ENCODE measurements around the gene XCL1. TPM values are rescaled to one million over a fixed set of nuclear protein-coding genes. Genes with fewer than 3 reads are reported as not detected.
"Not testable (repeated sequence)": the region's sequence is repeated elsewhere in the genome, so short reads cannot be mapped to it uniquely, and the experiment has no call there.

Gene XCL1, protein sequence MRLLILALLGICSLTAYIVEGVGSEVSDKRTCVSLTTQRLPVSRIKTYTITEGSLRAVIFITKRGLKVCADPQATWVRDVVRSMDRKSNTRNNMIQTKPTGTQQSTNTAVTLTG
- total RNA-seq, result under 1 TPM in 1 of 2 experiments, not detected in 1; 0.36 TPM
- polyA plus RNA-seq, result 1 to 10 TPM in 1 of 3 donors, under 1 TPM in 1, not detected in 1; 0.65 to 1.5 TPM
- total RNA-seq, result 0 to 29.1 (median 0) reads per million in 6 experiments

DNA sequence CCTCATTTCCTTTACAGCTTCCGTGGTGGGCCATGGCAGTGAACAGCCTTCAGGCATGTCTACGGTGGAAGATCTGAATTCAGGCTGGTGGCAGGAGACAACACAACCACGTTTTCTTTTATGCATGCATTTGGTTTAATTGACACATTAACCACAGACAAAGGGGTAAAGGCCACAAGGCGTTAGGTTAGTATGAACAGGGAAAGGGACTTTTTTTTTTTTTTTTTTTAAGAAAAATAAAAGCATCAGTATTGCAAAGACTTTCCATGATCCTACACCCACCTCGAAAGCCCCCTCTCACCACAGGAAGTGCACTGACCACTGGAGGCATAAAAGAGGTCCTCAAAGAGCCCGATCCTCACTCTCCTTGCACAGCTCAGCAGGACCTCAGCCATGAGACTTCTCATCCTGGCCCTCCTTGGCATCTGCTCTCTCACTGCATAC lies at the start of gene XCL1:
Gene XCL1, plus strand, starts transcription at position 361 of the 444 bp plus-strand sequence. Its CDS starts 33 bp downstream, at position 394.
- peaks cover 11 to 32% (median 27%) of the 10 kb centered on the region in 4 donors for H3K4me1 Mint-ChIP-seq
- peak within 1 kb of the TSS in 5 of 10 donors; percentile 2 to 72 (median 45) for H3K4me3 Mint-ChIP-seq
- H3K27ac Mint-ChIP-seq, result peak within 1 kb of the TSS in 5 of 10 donors; percentile 8 to 79 (median 27)
- ATAC-seq, result peak in 1 of 2 donors; percentile 51
- H3K27me3 Mint-ChIP-seq, H3K36me3 Mint-ChIP-seq, DNase-seq, POLR2A ChIA-PET, H3K9me3 Mint-ChIP-seq: not testable (repeated sequence)

DNA sequence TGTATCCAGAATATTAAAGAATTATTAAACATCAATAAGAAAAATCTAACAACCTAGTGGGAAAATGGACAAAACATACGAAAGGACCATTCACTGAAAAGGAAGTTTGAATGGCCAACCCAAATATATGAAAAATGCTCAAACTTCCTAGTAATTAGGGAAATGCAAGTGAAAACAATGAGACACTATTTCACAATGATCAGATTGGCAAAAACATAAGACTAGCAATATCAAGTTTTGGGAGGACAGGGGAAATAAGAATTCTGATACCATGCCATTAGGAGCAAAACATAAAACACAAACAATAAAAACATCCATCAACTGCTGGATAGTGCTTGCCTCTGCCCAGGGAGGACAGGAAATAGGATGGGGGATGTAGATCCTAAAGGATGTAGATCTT lies 46.9 kb upstream of the XCL1 start:
- Mint-ChIP-seq H3K36me3 (no peaks in the 10 kb centered on the region), H3K27me3 (no peaks in the 10 kb centered on the region), H3K9me3 (peaks cover 0 to 2% (median 0%) of the 10 kb centered on the region in 9 donors), H3K27ac (peak overlapping the region in 5 of 10 donors; percentile 33 to 81 (median 47)), H3K4me3 (peak overlapping the region in 1 of 10 donors; percentile 64), H3K4me1 (peaks cover 22 to 53% (median 51%) of the 10 kb centered on the region in 4 donors)
- POLR2A ChIA-PET, result no interaction called here
- ATAC-seq (no peak), DNase-seq (no peak)

DNA sequence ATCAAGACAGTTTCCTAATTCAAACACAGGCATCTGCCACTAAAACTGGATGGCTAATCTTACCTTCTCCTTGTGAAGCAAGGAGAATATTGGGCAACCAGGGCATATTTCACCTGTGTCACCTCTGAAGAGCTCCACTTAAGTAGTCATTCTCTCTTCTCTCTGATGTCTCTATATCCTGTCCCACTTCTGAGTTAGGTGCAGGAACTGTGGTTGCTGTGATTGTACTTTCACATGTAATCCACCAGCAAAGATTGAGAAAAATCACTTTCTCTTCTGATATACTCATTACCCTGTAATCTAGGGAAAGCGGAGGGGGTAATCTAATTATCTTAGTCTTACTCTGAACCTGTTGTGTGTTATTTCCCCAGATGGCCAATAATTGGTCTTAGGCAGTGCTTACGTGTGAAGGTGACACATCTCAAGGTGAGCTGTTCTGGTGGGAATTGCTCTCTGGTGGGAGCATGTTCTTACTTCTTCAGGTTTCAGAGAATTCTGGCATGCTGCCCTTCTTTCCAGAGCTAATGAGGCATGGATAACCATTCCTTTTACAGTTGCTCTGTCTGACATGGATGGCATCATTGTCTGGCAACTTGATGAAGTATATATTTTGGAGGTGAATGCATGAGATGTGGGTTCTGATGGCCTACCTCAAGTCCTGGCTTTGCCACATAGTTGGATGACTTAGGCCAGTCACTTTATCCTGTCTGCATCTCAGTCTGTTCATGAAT lies 44.6 kb upstream of the XCL1 start:
- H3K27me3 Mint-ChIP-seq, result no peaks in the 10 kb centered on the region
- DNase-seq, result peak in 4 of 10 donors; percentile 34 to 69 (median 58)
- no peaks in the 10 kb centered on the region for H3K9me3 Mint-ChIP-seq
- peak overlapping the region; percentile 21 to 85 (median 80) for H3K27ac Mint-ChIP-seq
- peak; percentile 79 to 84 for ATAC-seq
- peaks cover 38 to 76% (median 70%) of the 10 kb centered on the region in 4 donors for H3K4me1 Mint-ChIP-seq
- H3K4me3 Mint-ChIP-seq, result peak overlapping the region in 9 of 10 donors; percentile 29 to 84 (median 77)
- POLR2A ChIA-PET, result interaction anchor here (0.7 to 2.2 kb wide), 7 partner anchors 10 to 87 kb away, joined by 3 to 8 read pairs (median 3); no protein-coding TSS in a partner anchor
- H3K36me3 Mint-ChIP-seq, result no peaks in the 10 kb centered on the region

DNA sequence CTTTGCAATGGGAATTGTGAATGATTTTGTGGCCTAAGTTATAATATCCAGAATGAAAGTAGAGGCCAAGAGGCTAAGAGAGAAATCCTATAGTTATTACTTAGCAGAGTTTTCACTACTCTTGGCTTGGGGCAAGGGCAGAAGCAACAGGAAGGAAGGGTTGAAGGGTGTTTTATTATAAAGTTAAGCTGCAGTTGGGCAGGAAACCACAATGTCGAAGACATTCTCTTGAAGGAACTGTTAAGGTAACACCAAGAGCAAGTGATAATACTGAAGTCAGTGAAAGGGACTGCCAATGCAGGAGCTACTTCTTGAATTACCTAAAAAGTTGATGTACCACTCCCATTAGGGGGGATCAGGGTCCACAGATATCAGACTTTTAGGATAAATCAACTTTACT lies 40.9 kb upstream of the XCL1 start:
- peaks cover 45 to 94% (median 89%) of the 10 kb centered on the region in 4 donors for H3K4me1 Mint-ChIP-seq
- DNase-seq (peak in 5 of 10 donors; percentile 29 to 69 (median 61)), ATAC-seq (peak; percentile 87 to 90)
- no peaks in the 10 kb centered on the region for H3K27me3 Mint-ChIP-seq
- peaks cover 0 to 16% (median 0%) of the 10 kb centered on the region in 9 donors for H3K9me3 Mint-ChIP-seq
- peak overlapping the region; percentile 82 to 97 (median 86) for H3K27ac Mint-ChIP-seq
- H3K36me3 Mint-ChIP-seq, result peaks cover 0 to 12% (median 0%) of the 10 kb centered on the region in 3 donors
- POLR2A ChIA-PET, result interaction anchor here (0.7 to 2.3 kb wide), 13 partner anchors 8 to 1359 kb away, joined by 3 to 19 read pairs (median 4); no protein-coding TSS in a partner anchor
- H3K4me3 Mint-ChIP-seq, result peak overlapping the region; percentile 63 to 85 (median 77)

DNA sequence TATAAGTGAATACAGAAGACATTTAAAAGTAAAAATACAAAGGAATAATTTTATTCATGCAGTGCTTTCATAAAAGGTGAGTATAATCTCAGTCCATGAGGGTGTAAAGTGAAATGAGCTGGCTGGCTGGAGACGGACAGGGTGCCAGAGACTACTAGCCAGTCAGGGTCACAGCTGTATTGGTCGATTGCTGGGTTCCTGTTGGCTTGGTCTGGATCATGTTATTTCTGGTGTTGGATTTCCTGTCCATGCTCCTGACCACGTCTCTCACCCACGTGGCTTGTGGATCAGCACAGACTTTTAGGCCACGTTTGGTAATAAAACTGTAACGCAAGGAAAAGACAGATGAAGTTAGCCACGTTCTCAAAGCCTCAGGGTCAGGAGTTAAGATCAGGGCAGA lies 35.6 kb upstream of the XCL1 start:
- H3K27me3 Mint-ChIP-seq, POLR2A ChIA-PET: not testable (repeated sequence)
- H3K4me1 Mint-ChIP-seq, result peaks cover 30 to 68% (median 57%) of the 10 kb centered on the region in 4 donors

DNA sequence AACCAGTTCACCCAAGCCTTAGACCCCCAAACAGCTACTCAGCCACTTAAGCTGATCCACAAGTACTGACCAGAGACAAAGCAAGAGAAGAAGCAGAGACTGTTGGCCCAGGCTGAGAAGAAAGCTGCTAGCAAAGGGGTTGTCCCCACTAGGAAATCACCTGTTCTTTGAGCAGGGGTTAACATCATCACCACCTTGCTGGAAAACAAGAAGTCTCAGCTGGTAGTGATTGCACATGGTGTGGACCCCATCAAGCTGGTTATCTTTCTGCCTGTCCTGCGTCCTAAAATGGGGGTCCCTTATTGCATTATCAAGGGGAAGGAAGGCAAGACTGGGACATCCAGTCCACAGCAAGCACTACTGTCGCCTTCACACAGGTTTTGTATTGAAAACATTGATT lies 33.4 kb upstream of the XCL1 start:
- POLR2A ChIA-PET, H3K36me3 Mint-ChIP-seq, DNase-seq, H3K27me3 Mint-ChIP-seq, ATAC-seq: not testable (repeated sequence)
- Mint-ChIP-seq H3K4me3 (peak overlapping the region in 5 of 10 donors; percentile 37 to 97 (median 71)), H3K4me1 (peaks cover 12 to 48% (median 37%) of the 10 kb centered on the region in 4 donors), H3K27ac (peak overlapping the region in 2 of 10 donors; percentile 61 to 88), H3K9me3 (peaks cover 0 to 14% (median 5%) of the 10 kb centered on the region in 9 donors)

More for the DNA sequence above, 35.6 kb upstream of the XCL1 start:
- peak overlapping the region in 1 of 10 donors; percentile 59 for H3K4me3 Mint-ChIP-seq
- peaks cover 0 to 12% (median 0%) of the 10 kb centered on the region in 3 donors for H3K36me3 Mint-ChIP-seq
- H3K27ac Mint-ChIP-seq, result peak overlapping the region in 1 of 10 donors; percentile 62
- ATAC-seq, DNase-seq: not testable (repeated sequence)
- peaks cover 0 to 16% (median 0%) of the 10 kb centered on the region in 9 donors for H3K9me3 Mint-ChIP-seq

DNA sequence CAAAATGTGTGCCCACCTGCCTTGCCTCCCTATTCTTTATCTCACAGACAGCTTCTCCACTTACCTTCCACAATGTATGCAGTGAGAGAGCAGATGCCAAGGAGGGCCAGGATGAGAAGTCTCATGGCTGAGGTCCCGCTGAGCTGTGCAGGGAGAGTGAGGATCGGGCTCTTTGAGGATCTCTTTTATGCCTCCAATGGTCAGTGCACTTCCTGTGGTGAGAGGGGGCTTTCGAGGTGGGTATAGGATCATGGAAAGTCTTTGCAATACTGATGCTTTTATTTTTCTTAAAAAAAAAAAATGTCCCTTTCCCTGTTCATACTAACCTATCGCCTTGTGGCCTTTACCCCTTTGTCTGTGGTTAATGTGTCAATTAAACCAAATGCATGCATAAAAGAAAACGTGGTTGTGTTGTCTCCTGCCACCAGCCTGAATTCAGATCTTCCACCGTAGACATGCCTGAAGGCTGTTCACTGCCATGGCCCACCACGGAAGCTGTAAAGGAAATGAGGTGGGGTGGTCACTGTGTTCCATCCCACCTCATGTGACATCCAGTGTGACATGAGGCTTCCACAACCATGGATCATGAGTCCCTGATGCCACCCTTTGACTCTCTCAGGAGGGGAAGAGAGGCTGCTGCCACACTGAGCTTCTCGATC lies 32.4 kb upstream of the XCL1 start, which contains the start of gene XCL2:
Gene XCL2, minus strand, starts transcription at position 158 of the 659 bp plus-strand sequence. Its CDS starts 33 bp downstream, at position 125.
- POLR2A ChIA-PET, result not testable (repeated sequence)
- peaks cover 0 to 16% (median 3%) of the 10 kb centered on the region in 9 donors for H3K9me3 Mint-ChIP-seq
- H3K4me3 Mint-ChIP-seq, result peak within 1 kb of the TSS in 6 of 10 donors; percentile 36 to 97 (median 61)

DNA sequence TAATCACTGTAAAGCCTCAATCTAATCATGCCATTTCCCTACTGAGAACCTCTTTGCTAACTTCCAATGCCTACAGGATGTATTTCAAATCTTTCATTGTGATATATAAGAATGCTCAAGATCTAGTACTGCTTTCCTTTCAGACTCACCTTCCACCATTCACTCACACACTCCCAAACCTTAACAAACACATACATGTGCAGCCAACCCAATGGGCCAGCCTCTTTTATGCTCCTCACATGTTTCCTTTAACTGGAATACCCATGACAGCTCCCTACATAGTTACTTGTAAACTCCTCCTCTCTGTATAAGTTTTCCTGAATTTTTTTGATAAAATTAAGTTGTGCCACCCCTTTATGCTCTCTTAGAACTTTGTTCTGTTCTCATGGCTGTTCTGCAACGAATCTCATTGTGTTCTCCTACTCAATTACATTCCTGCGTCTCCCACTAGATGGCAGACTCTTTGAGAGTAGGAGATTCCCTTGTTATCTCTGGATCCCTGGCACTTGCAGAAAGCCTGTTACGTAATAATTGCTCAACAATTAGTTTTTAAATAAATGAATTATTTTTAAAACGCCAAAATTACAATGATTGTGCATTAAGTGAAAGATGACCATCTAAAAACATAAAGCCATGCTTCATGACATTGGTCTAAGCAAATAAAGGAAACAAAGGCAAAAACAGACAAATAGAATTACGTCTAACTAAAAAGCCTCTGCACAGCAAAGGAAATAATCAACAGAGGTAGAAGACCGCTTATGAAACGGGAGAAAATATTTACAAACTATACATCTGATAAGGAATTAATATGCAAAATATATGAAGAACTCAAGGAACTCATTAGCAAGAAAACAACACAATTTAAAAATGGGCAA lies 30.5 kb upstream of the XCL1 start:
- Mint-ChIP-seq H3K4me1 (peaks cover 13 to 31% (median 20%) of the 10 kb centered on the region in 4 donors), H3K9me3 (peaks cover 0 to 17% (median 3%) of the 10 kb centered on the region in 9 donors)
- H3K27ac Mint-ChIP-seq, POLR2A ChIA-PET, ATAC-seq, H3K4me3 Mint-ChIP-seq, H3K27me3 Mint-ChIP-seq, H3K36me3 Mint-ChIP-seq: not testable (repeated sequence)
- peak in 1 of 10 donors; percentile 20 for DNase-seq

More for the DNA sequence above, 32.4 kb upstream of the XCL1 start, which contains the start of gene XCL2:
- peak in 1 of 2 donors; percentile 52 for ATAC-seq
- Mint-ChIP-seq H3K4me1 (peaks cover 10 to 38% (median 29%) of the 10 kb centered on the region in 4 donors), H3K27ac (peak within 1 kb of the TSS in 7 of 10 donors; percentile 25 to 90 (median 61))
- not testable (repeated sequence) for H3K36me3 Mint-ChIP-seq, H3K27me3 Mint-ChIP-seq, DNase-seq

DNA sequence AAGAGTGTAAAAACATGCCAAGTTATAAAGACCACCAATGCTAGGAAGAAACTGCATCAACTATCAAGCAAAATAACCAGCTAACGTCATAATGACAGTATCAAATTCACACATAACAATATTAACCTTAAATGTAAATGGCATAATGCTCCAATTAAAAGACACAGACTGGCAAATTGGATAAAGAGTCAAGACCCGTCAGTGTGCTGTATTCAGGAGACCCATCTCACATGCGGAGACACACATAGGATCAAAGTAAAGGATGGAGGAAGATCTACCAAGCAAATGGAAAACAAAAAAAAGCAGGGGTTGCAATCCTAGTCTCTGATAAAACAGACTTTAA lies 29.9 kb upstream of the XCL1 start:
- POLR2A ChIA-PET, H3K27ac Mint-ChIP-seq, DNase-seq, H3K36me3 Mint-ChIP-seq, H3K4me3 Mint-ChIP-seq, H3K27me3 Mint-ChIP-seq, ATAC-seq: not testable (repeated sequence)
- Mint-ChIP-seq H3K4me1 (peaks cover 13 to 35% (median 21%) of the 10 kb centered on the region in 4 donors), H3K9me3 (peaks cover 0 to 17% (median 3%) of the 10 kb centered on the region in 9 donors)

DNA sequence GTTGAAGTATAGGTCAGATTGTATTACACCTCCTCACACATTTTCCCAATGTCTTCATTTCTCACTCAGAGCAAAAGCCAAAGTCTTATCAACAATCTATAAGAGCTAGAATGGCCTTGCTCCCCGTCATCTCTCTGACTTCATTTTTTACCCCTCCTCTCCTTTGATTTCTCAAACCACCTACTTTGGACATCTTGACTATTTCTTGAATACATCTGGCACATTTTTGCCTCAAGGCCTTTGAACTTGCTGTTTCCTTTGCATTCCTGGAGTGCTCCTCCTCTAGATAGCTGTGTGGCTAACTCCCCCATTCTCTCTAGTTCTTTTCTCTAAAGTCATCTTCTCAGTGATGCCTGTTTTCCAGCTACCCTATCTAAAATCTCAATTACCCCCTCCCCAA lies 25.4 kb upstream of the XCL1 start:
- H3K9me3 Mint-ChIP-seq, result peaks cover 0 to 17% (median 3%) of the 10 kb centered on the region in 9 donors
- peaks cover 0 to 4% (median 0%) of the 10 kb centered on the region in 3 donors for H3K36me3 Mint-ChIP-seq
- peak overlapping the region in 2 of 10 donors; percentile 5 to 14 for H3K27ac Mint-ChIP-seq
- ATAC-seq (no peak), DNase-seq (no peak)
- POLR2A ChIA-PET, result no interaction called here
- H3K4me3 Mint-ChIP-seq, result no peak overlapping the region
- H3K4me1 Mint-ChIP-seq, result peaks cover 18 to 46% (median 33%) of the 10 kb centered on the region in 4 donors
- H3K27me3 Mint-ChIP-seq, result no peaks in the 10 kb centered on the region

DNA sequence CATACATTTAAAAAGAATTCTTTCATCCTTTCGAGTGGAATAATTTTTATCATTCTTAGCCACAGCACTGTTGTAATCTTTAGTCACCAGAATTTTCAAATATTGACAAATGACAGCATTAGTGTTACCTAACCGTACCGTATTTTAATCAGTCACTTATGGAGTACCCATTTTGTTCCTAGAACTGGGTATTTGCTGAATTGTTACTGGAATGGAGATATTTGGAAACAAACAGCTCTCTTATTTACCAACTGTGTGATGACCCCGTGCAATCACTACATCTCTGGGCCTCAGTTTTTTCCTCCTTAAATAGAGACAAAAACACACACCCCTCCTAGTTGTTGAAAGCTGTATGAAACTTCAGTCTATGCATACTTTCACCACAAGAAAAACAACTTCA lies 24.7 kb upstream of the XCL1 start:
- ATAC-seq, result no peak
- peaks cover 19 to 52% (median 38%) of the 10 kb centered on the region in 4 donors for H3K4me1 Mint-ChIP-seq
- no peak for DNase-seq
- POLR2A ChIA-PET, result interaction anchor here (0.5 kb wide), 1 partner anchor 108 kb away, joined by 3 read pairs; no protein-coding TSS in a partner anchor
- peaks cover 0 to 4% (median 0%) of the 10 kb centered on the region in 3 donors for H3K36me3 Mint-ChIP-seq
- H3K27me3 Mint-ChIP-seq, result no peaks in the 10 kb centered on the region
- H3K4me3 Mint-ChIP-seq, result no peak overlapping the region
- peaks cover 0 to 17% (median 3%) of the 10 kb centered on the region in 9 donors for H3K9me3 Mint-ChIP-seq
- no peak overlapping the region for H3K27ac Mint-ChIP-seq
